ENCODE results near the gene DNAJC6. TPM values are rescaled to one million over a fixed set of nuclear protein-coding genes. Genes with fewer than 3 reads are reported as not detected.

DNAJC6 gene
- total RNA-seq, 1 experiment from 2014 or later = 4.0 TPM

DNA sequence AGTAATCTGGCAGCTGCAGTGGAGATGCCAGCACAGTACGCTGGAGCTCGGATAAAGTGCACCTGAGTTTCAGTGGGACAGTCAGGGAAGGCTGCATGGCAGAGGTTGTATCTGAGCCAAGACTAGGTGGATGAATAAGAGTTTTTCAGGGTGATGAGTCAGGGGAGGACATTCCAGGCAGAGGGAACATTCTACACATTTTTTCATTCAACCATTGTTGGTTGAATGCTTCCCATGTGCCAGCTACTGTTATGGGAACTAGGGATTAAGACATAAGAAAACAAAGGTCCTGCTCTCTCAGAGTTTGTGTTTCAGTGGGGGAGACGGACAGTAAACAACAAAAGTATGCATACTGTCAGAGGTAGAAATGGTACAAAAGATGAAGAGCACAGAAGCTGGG, 116.4 kb downstream of the DNAJC6 start:
- TF ChIP-seq SIN3A (IDR thresholded peaks at IDR 0.05; ENCODE audit: borderline replicate concordance, insufficient read depth, low read depth, low read length) (no peak), TCF7L2 (IDR thresholded peaks at IDR 0.05; ENCODE audit: low read depth, low read length) (no peak), POLR2AphosphoS5 (IDR thresholded peaks at IDR 0.05; ENCODE audit: low read depth, low read length) (no peak)
- TF ChIP-seq, protein P1, sequence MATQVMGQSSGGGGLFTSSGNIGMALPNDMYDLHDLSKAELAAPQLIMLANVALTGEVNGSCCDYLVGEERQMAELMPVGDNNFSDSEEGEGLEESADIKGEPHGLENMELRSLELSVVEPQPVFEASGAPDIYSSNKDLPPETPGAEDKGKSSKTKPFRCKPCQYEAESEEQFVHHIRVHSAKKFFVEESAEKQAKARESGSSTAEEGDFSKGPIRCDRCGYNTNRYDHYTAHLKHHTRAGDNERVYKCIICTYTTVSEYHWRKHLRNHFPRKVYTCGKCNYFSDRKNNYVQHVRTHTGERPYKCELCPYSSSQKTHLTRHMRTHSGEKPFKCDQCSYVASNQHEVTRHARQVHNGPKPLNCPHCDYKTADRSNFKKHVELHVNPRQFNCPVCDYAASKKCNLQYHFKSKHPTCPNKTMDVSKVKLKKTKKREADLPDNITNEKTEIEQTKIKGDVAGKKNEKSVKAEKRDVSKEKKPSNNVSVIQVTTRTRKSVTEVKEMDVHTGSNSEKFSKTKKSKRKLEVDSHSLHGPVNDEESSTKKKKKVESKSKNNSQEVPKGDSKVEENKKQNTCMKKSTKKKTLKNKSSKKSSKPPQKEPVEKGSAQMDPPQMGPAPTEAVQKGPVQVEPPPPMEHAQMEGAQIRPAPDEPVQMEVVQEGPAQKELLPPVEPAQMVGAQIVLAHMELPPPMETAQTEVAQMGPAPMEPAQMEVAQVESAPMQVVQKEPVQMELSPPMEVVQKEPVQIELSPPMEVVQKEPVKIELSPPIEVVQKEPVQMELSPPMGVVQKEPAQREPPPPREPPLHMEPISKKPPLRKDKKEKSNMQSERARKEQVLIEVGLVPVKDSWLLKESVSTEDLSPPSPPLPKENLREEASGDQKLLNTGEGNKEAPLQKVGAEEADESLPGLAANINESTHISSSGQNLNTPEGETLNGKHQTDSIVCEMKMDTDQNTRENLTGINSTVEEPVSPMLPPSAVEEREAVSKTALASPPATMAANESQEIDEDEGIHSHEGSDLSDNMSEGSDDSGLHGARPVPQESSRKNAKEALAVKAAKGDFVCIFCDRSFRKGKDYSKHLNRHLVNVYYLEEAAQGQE (IDR thresholded peaks at IDR 0.05; ENCODE audit: insufficient read depth in 1 of 2, low read depth in 2 of 2, low read length in 1 of 2) = no peak
- TF ChIP-seq, protein P2, sequence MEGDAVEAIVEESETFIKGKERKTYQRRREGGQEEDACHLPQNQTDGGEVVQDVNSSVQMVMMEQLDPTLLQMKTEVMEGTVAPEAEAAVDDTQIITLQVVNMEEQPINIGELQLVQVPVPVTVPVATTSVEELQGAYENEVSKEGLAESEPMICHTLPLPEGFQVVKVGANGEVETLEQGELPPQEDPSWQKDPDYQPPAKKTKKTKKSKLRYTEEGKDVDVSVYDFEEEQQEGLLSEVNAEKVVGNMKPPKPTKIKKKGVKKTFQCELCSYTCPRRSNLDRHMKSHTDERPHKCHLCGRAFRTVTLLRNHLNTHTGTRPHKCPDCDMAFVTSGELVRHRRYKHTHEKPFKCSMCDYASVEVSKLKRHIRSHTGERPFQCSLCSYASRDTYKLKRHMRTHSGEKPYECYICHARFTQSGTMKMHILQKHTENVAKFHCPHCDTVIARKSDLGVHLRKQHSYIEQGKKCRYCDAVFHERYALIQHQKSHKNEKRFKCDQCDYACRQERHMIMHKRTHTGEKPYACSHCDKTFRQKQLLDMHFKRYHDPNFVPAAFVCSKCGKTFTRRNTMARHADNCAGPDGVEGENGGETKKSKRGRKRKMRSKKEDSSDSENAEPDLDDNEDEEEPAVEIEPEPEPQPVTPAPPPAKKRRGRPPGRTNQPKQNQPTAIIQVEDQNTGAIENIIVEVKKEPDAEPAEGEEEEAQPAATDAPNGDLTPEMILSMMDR (IDR thresholded peaks at IDR 0.05) = no peak
- Histone ChIP-seq H3K4me3 (ENCODE audit: low read depth in 2 of 2, low read length in 2 of 2) (no peak overlapping the region), H3K36me3 (ENCODE audit: control insufficient read depth, insufficient read depth, low read length) (peaks cover 9% of the 10 kb centered on the region), H3K27ac (ENCODE audit: low read length) (no peak overlapping the region), H3K4me1 (ENCODE audit: control insufficient read depth, insufficient read depth, low read length) (peaks cover 24% of the 10 kb centered on the region), H3K9me3 (ENCODE audit: control insufficient read depth, insufficient read depth, low read depth, low read length) (no peaks in the 10 kb centered on the region), H3K27me3 (ENCODE audit: control insufficient read depth, insufficient read depth, low read length) (no peaks in the 10 kb centered on the region)
- DNase-seq (ENCODE audit: low read depth, low spot score) = peak; percentile 62
- peak; percentile 54 for ATAC-seq
- intact Hi-C loops (cut with micrococcal nuclease; ENCODE audit: unreplicated experiment) = loop anchor here (10.0 kb wide), 2 partner anchors 191 to 361 kb away; no protein-coding TSS in a partner anchor
- in situ Hi-C loops (cut with HindIII; ENCODE audit: low pct_unique_long_range_greater_than_20kb, low sequenced_read_pairs) = no loop called here
- ChIA-PET POLR2A (no interaction called here), CTCF (no interaction called here)
- no TSS peak for BruUV-seq (replicated peaks)

DNA sequence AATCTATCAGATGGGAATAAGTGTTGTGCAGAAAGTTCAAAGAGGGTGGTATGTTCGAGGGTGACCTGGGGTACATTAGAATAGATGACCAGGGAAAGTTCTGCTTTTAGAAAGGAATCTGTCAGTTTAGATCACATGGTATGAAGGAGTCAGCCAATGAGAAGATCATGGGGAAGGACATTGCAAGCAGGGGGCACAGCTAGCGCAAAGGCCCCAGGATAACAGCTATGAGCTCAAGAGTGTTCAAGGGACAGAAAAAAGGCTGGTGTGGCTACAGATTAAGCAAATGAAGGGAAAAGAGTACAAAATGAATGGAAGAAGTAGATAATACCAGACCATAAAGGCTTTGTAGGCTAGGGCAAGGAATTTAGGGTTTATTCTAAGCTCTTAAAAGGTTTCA, 119.7 kb downstream of the DNAJC6 start:
- CTCF ChIA-PET = interaction anchor here (0.7 kb wide), 1 partner anchor 17 kb away, joined by 4 read pairs; no protein-coding TSS in a partner anchor
- no peak for ATAC-seq
- H3K36me3 ChIP-seq (ENCODE audit: control insufficient read depth, insufficient read depth, low read length) = peaks cover 16% of the 10 kb centered on the region

More for the DNA sequence above, 119.7 kb downstream of the DNAJC6 start:
- intact Hi-C loops (cut with micrococcal nuclease; ENCODE audit: unreplicated experiment) (loop anchor here (10.0 kb wide), 2 partner anchors 194 to 364 kb away; no protein-coding TSS in a partner anchor), in situ Hi-C loops (cut with HindIII; ENCODE audit: low pct_unique_long_range_greater_than_20kb, low sequenced_read_pairs) (no loop called here)
- H3K27me3 ChIP-seq (ENCODE audit: control insufficient read depth, insufficient read depth, low read length) = no peaks in the 10 kb centered on the region
- no TSS peak for BruUV-seq (replicated peaks)
- POLR2A ChIA-PET = no interaction called here
- no peak overlapping the region for H3K27ac ChIP-seq (ENCODE audit: low read length)
- peaks cover 9% of the 10 kb centered on the region for H3K4me1 ChIP-seq (ENCODE audit: control insufficient read depth, insufficient read depth, low read length)
- no peak overlapping the region for H3K4me3 ChIP-seq (ENCODE audit: low read depth in 2 of 2, low read length in 2 of 2)
- no peak for DNase-seq (ENCODE audit: low read depth, low spot score)
- no peaks in the 10 kb centered on the region for H3K9me3 ChIP-seq (ENCODE audit: control insufficient read depth, insufficient read depth, low read depth, low read length)
- TF ChIP-seq POLR2AphosphoS5 (IDR thresholded peaks at IDR 0.05; ENCODE audit: low read depth, low read length) = no peak
- TF ChIP-seq SIN3A (IDR thresholded peaks at IDR 0.05; ENCODE audit: borderline replicate concordance, insufficient read depth, low read depth, low read length) = no peak
- TF ChIP-seq, protein P1 (IDR thresholded peaks at IDR 0.05; ENCODE audit: insufficient read depth in 1 of 2, low read depth in 2 of 2, low read length in 1 of 2) = no peak
- TF ChIP-seq, protein P2 (IDR thresholded peaks at IDR 0.05) = no peak
- no peak for TF ChIP-seq TCF7L2 (IDR thresholded peaks at IDR 0.05; ENCODE audit: low read depth, low read length)
